ENCODE results near the gene DCAF11.

Gene DCAF11

GRCh38 chr14:24080142-24080530 is 34.4 kb upstream of the DCAF11 start:
- no peak for TF ChIP-seq CTCF (IDR thresholded peaks at IDR 0.05; ENCODE audit: low read length, missing control alignments)
- H3K4me3 ChIP-seq (replicated peaks; ENCODE audit: low read depth, low read length) = no peak overlapping the region
- DNase-seq (ENCODE audit: low read depth) = no peak

- H3K4me3 ChIP-seq (replicated peaks; ENCODE audit: low read depth, low read length) = peak overlapping the region; percentile 44
- no peak for TF ChIP-seq CTCF (IDR thresholded peaks at IDR 0.05; ENCODE audit: low read length, missing control alignments)
- DNase-seq (ENCODE audit: low read depth) = no peak
Observed at GRCh38 chr14:24080888-24081738, 33.5 kb upstream of the DCAF11 start.

GRCh38 chr14:24081739-24082211 is 32.8 kb upstream of the DCAF11 start:
- no peak overlapping the region for H3K4me3 ChIP-seq (replicated peaks; ENCODE audit: low read depth, low read length)
- TF ChIP-seq CTCF (IDR thresholded peaks at IDR 0.05; ENCODE audit: low read length, missing control alignments) = no peak
- no peak for DNase-seq (ENCODE audit: low read depth)

- H3K4me3 ChIP-seq (replicated peaks; ENCODE audit: low read depth, low read length) = no peak overlapping the region
- no peak for TF ChIP-seq CTCF (IDR thresholded peaks at IDR 0.05; ENCODE audit: low read length, missing control alignments)
- no peak for DNase-seq (ENCODE audit: low read depth)
Observed at GRCh38 chr14:24082411-24083080, 32.0 kb upstream of the DCAF11 start.

- no peak overlapping the region for H3K4me3 ChIP-seq (replicated peaks; ENCODE audit: low read depth, low read length)
- no peak for DNase-seq (ENCODE audit: low read depth)
- TF ChIP-seq CTCF (IDR thresholded peaks at IDR 0.05; ENCODE audit: low read length, missing control alignments) = no peak
Observed at GRCh38 chr14:24083462-24083861, 31.1 kb upstream of the DCAF11 start.

GRCh38 chr14:24084440-24084839 is 30.1 kb upstream of the DCAF11 start:
- TF ChIP-seq CTCF (IDR thresholded peaks at IDR 0.05; ENCODE audit: low read length, missing control alignments) = no peak

More at GRCh38 chr14:24084440-24084839, 30.1 kb upstream of the DCAF11 start:
- DNase-seq (ENCODE audit: low read depth) = no peak
- no peak overlapping the region for H3K4me3 ChIP-seq (replicated peaks; ENCODE audit: low read depth, low read length)
